Skeletal muscle cell (primary cell): Measurements from ENCODE around the gene EPSTI1.
"Not testable (repeated sequence)": the region's sequence is repeated elsewhere in the genome, so short reads cannot be mapped to it uniquely, and the experiment has no call there.

Source experiments
- DNase-seq: peaks from one replicate; pipeline ENCODE4 v3.0.0-alpha.2; 2010; ENCODE audit warnings: low read depth
- H3K4me3 ChIP-seq: 2 replicates; pipeline ENCODE4 v1.5.1; 2011; ENCODE audit warnings: low read depth, mild to moderate bottlenecking, control low read depth, low read length, moderate library complexity

The EPSTI1 gene

GRCh38 chr13:42991898-42992763 lies at the start of gene EPSTI1:
EPSTI1 (minus strand) TSS chr13:42992241; CDS start chr13:42992165, 76 bp downstream.
- no peak for DNase-seq
- peak within 1 kb of the TSS; percentile 55 for H3K4me3 ChIP-seq

- DNase-seq = no peak
- no peak overlapping the region for H3K4me3 ChIP-seq
Measured at GRCh38 chr13:43041369-43041921, 49.4 kb upstream of the EPSTI1 start.

GRCh38 chr13:43040581-43041368 lies 48.7 kb upstream of the EPSTI1 start:
- DNase-seq, H3K4me3 ChIP-seq: not testable (repeated sequence)

- H3K4me3 ChIP-seq = no peak overlapping the region
- no peak for DNase-seq
Measured at GRCh38 chr13:43039966-43040365, 47.9 kb upstream of the EPSTI1 start.

GRCh38 chr13:43036351-43037250 lies 44.6 kb upstream of the EPSTI1 start:
- H3K4me3 ChIP-seq = no peak overlapping the region
- no peak for DNase-seq

GRCh38 chr13:43033038-43033437 lies 41.0 kb upstream of the EPSTI1 start:
- H3K4me3 ChIP-seq = no peak overlapping the region
- no peak for DNase-seq

- DNase-seq = no peak
Measured at GRCh38 chr13:43031881-43032280, 39.8 kb upstream of the EPSTI1 start.

GRCh38 chr13:43030548-43030947 lies 38.5 kb upstream of the EPSTI1 start:
- H3K4me3 ChIP-seq = no peak overlapping the region
- DNase-seq = no peak

More at GRCh38 chr13:43031881-43032280, 39.8 kb upstream of the EPSTI1 start:
- no peak overlapping the region for H3K4me3 ChIP-seq

- H3K4me3 ChIP-seq = no peak overlapping the region
- DNase-seq = no peak
Measured at GRCh38 chr13:43026262-43026661, 34.2 kb upstream of the EPSTI1 start.

- peak; percentile 63 for DNase-seq
- peak within 1 kb of the TSS; percentile 54 for H3K4me3 ChIP-seq
Measured at GRCh38 chr13:43023289-43023963, 31.4 kb upstream of the EPSTI1 start, which contains the start of gene DNAJC15. DNAJC15 (plus strand) TSS chr13:43023586; CDS start chr13:43023627, 41 bp downstream.

GRCh38 chr13:43022934-43023288 lies 30.9 kb upstream of the EPSTI1 start:
- DNase-seq = no peak
- H3K4me3 ChIP-seq = peak overlapping the region; percentile 54

- no peak for DNase-seq
- H3K4me3 ChIP-seq = no peak overlapping the region
Measured at GRCh38 chr13:43021926-43022670, 30.1 kb upstream of the EPSTI1 start.

GRCh38 chr13:43020794-43021193 lies 28.8 kb upstream of the EPSTI1 start:
- DNase-seq = no peak
- H3K4me3 ChIP-seq = no peak overlapping the region

- DNase-seq = no peak
- no peak overlapping the region for H3K4me3 ChIP-seq
Measured at GRCh38 chr13:43019811-43020210, 27.8 kb upstream of the EPSTI1 start.

GRCh38 chr13:43016226-43016625 lies 24.2 kb upstream of the EPSTI1 start:
- H3K4me3 ChIP-seq = no peak overlapping the region
- no peak for DNase-seq

GRCh38 chr13:43014162-43014561 lies 22.1 kb upstream of the EPSTI1 start:
- DNase-seq = no peak
- H3K4me3 ChIP-seq = no peak overlapping the region

- DNase-seq = no peak
- no peak overlapping the region for H3K4me3 ChIP-seq
Measured at GRCh38 chr13:43009506-43009905, 17.5 kb upstream of the EPSTI1 start.

- DNase-seq = no peak
- no peak overlapping the region for H3K4me3 ChIP-seq
Measured at GRCh38 chr13:43008596-43008995, 16.6 kb upstream of the EPSTI1 start.
